ENCODE measurements around the gene CTBP1.

CTBP1 gene
- long read RNA-seq, partial matches to known transcripts: 28 of 117 reads
- long read RNA-seq, other reads (novel, unspliced or antisense): 83 of 117 reads

DNA sequence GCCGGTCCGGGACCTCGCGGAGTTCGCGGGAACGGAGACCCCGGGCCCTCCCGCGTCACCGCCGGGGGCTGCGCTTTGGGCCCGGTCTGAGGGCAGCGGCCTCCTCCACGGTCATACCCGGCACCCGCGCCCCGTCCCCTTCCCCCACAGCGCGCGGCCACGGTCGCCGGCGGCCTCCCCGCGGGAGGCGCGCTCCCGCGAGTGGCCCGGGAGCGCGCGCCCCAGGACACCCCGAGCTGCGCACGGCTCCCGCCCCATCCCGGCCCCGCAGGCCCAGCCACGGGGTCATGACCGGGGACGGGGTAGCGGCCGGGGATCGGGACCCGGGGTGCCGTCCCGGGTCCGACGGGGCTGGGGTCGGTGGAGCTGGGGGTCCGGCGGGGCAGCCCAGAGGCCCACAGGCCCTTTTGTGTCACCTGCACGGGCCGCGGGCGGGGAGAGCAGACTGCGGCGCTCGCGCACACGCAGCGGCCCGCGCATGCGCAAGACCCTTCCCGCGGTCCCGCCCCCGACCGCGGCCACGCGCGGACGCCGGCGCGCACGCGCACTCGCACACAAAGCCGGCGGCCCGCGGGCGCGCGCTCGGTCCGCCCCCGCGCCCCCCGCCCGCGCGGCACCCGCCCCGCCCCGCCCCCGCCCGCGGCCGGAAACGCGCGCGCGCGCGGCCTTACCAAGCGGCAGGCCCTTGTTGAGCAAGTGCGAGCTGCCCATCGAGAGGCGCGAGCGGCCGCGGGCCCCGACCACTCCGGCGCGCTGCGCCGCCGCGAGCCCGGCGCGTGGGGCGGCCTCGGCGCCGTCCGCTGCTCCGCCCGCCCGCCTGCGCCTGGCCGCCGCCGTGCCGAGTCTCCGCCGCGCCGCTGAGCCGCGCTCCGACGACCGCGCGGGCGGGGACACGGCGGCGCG is at the start of gene CTBP1:
Gene CTBP1 (minus strand): TSS at position 886 of the 903 bp plus-strand sequence. CDS start 7,799 bp downstream, outside the sequence.
- DNase-seq (ENCODE audit: low read depth in 1 of 2, low spot score in 1 of 2): peak; percentile 70
- no peak for TF ChIP-seq GABPA (IDR thresholded peaks at IDR 0.05; ENCODE audit: low read depth)
- TF ChIP-seq, protein P1, sequence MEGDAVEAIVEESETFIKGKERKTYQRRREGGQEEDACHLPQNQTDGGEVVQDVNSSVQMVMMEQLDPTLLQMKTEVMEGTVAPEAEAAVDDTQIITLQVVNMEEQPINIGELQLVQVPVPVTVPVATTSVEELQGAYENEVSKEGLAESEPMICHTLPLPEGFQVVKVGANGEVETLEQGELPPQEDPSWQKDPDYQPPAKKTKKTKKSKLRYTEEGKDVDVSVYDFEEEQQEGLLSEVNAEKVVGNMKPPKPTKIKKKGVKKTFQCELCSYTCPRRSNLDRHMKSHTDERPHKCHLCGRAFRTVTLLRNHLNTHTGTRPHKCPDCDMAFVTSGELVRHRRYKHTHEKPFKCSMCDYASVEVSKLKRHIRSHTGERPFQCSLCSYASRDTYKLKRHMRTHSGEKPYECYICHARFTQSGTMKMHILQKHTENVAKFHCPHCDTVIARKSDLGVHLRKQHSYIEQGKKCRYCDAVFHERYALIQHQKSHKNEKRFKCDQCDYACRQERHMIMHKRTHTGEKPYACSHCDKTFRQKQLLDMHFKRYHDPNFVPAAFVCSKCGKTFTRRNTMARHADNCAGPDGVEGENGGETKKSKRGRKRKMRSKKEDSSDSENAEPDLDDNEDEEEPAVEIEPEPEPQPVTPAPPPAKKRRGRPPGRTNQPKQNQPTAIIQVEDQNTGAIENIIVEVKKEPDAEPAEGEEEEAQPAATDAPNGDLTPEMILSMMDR (IDR thresholded peaks at IDR 0.05; ENCODE audit: insufficient read depth, low read length): no peak
- peak; percentile 65; the same call in 1 of the 2 replicates for TF ChIP-seq POLR2AphosphoS5 (IDR thresholded peaks at IDR 0.05; ENCODE audit: low read depth)
- H3K27ac ChIP-seq (replicated peaks): peak within 1 kb of the TSS; percentile 99
- peak within 1 kb of the TSS; percentile 65 for H3K4me3 ChIP-seq (replicated peaks; ENCODE audit: insufficient read depth, low read length)
- H3K27me3 ChIP-seq (ENCODE audit: insufficient read depth, poor library complexity, severe bottlenecking): no peaks in the 10 kb centered on the region

DNA sequence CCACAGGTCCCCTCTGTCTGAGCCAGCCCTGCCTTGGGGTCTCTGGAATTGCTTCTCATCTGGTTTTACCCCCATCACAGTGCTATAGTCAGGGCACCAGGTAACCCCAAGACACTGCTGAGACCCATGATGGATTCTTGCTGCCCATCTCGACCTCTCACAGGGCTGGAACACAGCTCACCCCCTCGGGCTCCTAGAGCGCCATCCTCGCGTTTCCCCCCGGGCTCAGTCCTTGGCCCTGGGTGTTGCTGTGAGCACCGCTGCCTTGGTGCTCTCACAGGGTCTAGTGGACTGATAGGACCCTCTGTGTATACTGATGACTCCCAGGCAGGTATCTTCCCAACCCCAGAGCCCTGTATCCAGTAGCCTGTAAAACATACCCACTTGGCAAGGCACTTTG is 49.5 kb upstream of the CTBP1 start:
- no peak for DNase-seq (ENCODE audit: low read depth in 1 of 2, low spot score in 1 of 2)
- H3K4me3 ChIP-seq (replicated peaks; ENCODE audit: insufficient read depth, low read length): no peak overlapping the region
- no peaks in the 10 kb centered on the region for H3K27me3 ChIP-seq (ENCODE audit: insufficient read depth, poor library complexity, severe bottlenecking)
- peak overlapping the region; percentile 76 for H3K27ac ChIP-seq (replicated peaks)
- TF ChIP-seq GABPA (IDR thresholded peaks at IDR 0.05; ENCODE audit: low read depth): no peak
- TF ChIP-seq SPI1 (IDR thresholded peaks at IDR 0.05; ENCODE audit: borderline replicate concordance, low read depth): no peak
- no peak for TF ChIP-seq POLR2AphosphoS5 (IDR thresholded peaks at IDR 0.05; ENCODE audit: low read depth)
- TF ChIP-seq, protein P2, sequence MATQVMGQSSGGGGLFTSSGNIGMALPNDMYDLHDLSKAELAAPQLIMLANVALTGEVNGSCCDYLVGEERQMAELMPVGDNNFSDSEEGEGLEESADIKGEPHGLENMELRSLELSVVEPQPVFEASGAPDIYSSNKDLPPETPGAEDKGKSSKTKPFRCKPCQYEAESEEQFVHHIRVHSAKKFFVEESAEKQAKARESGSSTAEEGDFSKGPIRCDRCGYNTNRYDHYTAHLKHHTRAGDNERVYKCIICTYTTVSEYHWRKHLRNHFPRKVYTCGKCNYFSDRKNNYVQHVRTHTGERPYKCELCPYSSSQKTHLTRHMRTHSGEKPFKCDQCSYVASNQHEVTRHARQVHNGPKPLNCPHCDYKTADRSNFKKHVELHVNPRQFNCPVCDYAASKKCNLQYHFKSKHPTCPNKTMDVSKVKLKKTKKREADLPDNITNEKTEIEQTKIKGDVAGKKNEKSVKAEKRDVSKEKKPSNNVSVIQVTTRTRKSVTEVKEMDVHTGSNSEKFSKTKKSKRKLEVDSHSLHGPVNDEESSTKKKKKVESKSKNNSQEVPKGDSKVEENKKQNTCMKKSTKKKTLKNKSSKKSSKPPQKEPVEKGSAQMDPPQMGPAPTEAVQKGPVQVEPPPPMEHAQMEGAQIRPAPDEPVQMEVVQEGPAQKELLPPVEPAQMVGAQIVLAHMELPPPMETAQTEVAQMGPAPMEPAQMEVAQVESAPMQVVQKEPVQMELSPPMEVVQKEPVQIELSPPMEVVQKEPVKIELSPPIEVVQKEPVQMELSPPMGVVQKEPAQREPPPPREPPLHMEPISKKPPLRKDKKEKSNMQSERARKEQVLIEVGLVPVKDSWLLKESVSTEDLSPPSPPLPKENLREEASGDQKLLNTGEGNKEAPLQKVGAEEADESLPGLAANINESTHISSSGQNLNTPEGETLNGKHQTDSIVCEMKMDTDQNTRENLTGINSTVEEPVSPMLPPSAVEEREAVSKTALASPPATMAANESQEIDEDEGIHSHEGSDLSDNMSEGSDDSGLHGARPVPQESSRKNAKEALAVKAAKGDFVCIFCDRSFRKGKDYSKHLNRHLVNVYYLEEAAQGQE (IDR thresholded peaks at IDR 0.05; ENCODE audit: insufficient replicate concordance, low read depth): no peak
- TF ChIP-seq, protein P1 (IDR thresholded peaks at IDR 0.05; ENCODE audit: insufficient read depth, low read length): no peak

DNA sequence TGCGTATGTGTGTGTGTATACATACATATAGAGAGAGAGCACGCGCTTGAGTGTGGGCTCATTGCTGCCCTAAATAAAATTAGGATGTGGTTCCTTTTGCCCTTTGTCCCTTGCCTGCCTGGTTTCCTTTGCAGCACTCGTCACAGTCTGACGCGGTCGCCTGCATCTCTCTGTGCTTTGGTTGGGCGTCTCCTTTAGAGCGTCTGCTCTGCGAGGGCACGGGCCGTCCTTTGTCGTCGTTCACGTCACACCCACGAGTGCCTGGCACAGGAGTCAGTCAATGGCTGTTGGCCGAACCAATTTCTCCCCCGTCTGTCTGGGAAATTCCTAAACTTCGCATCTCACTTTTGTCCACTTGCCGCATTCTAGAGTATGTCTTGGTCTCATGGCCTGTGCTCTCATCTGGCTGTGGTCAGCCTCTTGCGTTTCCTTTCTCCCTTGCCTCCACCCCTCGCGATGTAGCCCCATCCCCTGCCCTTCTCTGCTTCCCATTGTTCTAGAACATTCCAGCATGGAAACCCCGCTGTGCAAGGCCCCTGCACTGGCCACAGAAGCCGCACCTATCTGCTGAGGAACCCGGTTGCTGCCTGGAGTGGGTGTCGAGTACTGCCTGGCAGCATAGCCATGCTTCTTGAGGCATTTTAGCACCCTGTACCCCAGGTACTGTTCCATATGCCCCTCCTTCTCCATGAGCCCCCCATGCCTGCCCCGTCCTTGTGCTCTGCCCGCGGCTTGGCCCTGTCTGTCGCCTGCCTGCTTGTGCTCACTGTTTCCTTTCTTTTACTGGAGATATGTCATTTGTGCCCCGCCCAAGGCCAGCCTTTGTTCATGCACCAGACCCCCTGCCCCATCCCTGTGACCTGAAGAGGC is 48.8 kb upstream of the CTBP1 start:
- no peak overlapping the region for H3K4me3 ChIP-seq (replicated peaks; ENCODE audit: insufficient read depth, low read length)
- TF ChIP-seq GABPA (IDR thresholded peaks at IDR 0.05; ENCODE audit: low read depth): no peak
- TF ChIP-seq SPI1 (IDR thresholded peaks at IDR 0.05; ENCODE audit: borderline replicate concordance, low read depth): no peak
- TF ChIP-seq POLR2AphosphoS5 (IDR thresholded peaks at IDR 0.05; ENCODE audit: low read depth): no peak
- TF ChIP-seq, protein P1 (IDR thresholded peaks at IDR 0.05; ENCODE audit: insufficient read depth, low read length): no peak
- TF ChIP-seq, protein P2 (IDR thresholded peaks at IDR 0.05; ENCODE audit: insufficient replicate concordance, low read depth): no peak
- H3K27ac ChIP-seq (replicated peaks): peak overlapping the region; percentile 44
- H3K27me3 ChIP-seq (ENCODE audit: insufficient read depth, poor library complexity, severe bottlenecking): no peaks in the 10 kb centered on the region
- DNase-seq (ENCODE audit: low read depth in 1 of 2, low spot score in 1 of 2): no peak
